GM18909 (cell line): Measurements from ENCODE around the gene SEC24D.

Experiments
- ATAC-seq: cut with Tn5 transposase; IDR thresholded peaks from one replicate; pipeline ENCODE4 v1.9.1; 2021; ENCODE audit warnings: mild to moderate bottlenecking; ENCODE audit not compliant: unreplicated experiment, poor library complexity

SEC24D gene

GRCh38 chr4:118776157-118776954, 59.6 kb downstream of the SEC24D start:
- no peak for ATAC-seq

DNA sequence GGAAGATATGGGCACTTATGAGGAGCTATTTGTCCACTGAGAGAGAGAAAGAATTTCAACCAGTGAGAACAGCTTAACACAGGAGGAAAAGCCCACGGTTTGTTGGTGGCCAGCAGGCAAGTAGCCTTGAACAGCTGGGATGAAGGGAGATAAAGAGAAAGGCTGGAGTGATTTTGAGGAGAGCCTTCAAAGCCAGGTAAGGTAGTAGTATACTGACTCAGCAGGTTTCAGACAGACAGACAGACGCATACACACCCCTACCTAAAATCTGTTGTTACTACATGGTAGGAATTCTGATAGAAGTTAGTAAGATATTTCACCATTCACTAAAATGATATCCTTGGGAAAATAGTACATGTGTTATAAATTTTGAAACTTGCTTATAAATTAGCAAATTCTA, 60.5 kb downstream of the SEC24D start:
- ATAC-seq = no peak

DNA sequence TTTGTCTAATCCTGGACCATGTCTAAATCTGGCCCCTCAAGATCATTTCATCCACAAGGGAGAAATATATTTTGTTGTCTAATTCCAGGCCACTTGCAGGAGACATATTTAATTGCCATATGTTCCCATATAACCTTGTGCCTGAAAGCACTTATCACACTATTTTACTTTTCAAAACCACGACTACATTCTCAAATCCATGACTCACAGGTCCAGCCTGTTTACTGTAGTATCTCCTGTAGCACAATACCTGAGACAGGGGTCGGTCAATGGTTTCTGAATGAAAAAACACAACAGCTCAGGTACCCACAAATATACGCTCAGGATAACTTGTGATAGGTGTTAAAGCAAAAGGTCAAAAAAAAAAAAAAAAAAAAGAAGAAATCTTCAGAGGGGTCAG, 60.9 kb downstream of the SEC24D start:
- ATAC-seq = no peak

DNA sequence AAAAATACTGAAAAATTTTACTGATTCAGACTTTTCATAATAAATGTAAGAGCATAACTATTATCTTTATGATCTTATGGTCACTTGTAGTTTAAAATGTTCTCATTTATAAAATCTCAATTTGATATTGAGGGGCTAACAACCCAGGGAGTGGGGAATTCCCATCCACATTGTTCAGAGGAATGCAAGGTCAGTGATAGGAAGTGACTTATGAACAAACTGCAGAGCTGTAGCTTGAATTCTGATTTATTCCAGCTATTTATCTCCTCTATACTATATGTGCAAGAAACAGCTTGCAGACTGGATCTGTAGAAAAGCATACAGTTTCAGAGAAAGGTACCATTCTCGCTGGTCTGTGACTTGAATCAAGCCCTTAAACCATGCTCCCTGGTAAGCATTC, 61.6 kb downstream of the SEC24D start:
- no peak for ATAC-seq

DNA sequence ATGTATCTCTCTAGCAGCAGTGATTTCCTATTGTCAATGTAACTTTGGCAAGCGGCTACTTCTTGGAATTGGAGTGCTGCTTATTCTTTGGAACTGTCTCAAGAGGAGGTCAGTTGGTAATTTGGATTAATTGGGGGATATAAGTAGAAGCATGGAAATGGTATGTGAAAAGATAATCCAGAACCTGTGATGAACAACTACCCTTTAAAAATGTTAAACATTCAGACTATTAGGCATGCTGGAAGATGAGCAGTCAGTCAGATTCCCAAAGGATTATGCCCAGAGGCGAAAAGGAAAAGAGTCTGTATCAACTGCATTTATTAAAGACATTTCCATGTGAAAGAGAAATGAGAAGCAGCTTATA, 62.5 kb downstream of the SEC24D start:
- no peak for ATAC-seq

- ATAC-seq = no peak
Measured at GRCh38 chr4:118772767-118773428, 63.0 kb downstream of the SEC24D start.

DNA sequence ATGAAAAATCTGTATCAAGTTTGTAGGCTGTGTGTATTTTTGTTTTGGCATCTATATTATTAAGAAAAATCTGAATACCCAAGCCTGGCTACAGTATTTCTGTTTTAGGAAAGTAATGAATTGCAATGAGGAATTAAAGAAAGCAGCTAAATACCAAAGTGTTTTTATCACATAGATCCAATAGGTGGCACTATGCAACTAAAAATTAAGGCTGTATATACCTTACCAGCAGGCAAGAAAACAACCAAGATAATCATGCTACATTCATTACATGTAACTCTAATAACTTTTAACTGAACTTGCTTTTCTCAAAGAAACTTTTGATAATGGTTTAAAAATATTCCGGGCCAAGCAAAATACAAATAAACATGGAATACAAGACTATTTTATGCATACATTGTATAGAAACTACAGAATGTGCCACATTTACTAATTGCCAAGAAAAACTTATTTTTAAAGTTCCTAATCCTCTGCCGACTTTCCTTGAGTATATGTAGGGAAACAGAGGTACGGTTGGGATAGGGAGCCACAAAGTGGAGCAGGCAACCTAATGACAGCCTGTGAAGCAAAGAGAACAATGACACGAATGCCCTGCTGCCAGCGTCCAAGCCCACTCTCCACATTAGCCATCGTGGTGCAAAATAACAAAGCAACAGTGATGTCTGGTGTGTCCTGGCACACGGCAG, 63.7 kb downstream of the SEC24D start:
- peak; percentile 79 for ATAC-seq

DNA sequence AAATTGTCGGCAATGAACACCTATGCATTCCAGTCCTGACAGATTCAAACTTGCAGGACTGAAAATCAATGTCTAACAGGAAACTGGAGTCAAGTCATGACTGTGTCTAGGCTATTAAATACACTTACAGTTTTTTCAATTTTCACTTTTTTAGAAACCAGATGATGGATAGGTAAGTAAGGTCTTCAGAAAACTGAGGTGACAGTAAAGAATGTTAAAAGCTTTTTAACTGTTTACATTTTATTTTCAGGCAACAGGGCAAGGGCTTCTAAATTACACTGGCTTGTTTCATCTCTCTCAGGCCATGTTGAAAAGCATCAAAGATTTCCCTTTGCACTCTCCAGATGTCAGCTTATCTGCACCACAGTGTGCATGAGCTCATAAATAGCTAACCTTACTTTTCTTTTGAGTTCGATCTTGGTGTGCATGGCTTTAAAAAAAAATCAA, 65.2 kb downstream of the SEC24D start:
- no peak for ATAC-seq

GRCh38 chr4:118769161-118769560, 66.8 kb downstream of the SEC24D start:
- no peak for ATAC-seq

GRCh38 chr4:118767109-118767508, 68.8 kb downstream of the SEC24D start:
- ATAC-seq = no peak

- no peak for ATAC-seq
Measured at GRCh38 chr4:118765399-118765798, 70.5 kb downstream of the SEC24D start.

DNA sequence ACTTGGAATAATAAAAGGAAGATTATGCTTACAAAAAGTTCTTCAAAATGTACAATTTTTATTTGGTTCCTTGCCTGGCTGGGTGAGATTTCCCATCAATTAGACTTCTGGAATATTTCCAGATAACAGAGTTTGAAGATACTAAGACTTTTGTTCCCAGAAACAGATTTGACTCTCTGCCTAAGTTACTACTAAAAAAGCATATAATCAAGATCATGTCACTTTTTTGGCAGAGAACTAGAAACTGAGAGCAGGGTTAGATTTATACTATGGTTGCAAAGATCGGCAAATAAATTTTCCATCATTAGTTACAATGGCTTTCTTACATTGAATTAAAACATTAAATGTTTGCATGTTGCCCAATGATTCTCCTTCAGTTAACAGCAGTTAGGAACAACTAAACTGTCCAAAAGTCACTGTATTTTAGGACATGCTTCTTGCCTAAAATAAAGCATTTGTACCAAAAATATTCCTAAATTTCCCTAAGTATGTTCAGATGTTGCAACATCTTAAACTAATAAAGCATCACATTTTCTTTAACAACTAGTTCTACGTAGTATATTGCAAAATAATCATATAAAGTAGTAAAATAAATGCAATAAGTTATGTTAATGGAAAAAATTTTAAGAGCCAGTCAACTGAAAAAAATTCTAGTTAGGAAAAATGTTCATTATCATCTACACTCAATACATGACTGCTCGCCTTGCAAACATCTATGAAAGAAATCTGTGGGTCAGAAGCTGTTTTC, 73.0 kb downstream of the SEC24D start:
- no peak for ATAC-seq

DNA sequence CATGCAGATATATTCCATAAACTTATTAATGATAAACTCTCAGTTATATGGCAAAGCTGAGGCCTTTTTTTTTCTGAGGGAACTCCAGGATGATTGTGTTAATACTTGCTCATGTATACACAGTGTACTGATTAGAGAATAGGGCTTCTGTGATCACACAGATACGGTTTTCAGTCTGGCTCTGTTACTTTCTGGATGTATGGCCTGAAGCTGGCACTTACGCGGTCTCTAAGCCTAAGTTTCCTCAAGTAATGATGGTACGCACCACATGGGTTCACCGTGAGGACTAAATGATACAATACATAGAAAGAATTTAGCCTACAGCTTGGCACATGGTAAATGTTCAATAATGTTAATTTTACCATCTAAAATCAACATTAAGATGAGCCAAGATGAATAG, 73.8 kb downstream of the SEC24D start:
- ATAC-seq = no peak

GRCh38 chr4:118761397-118762016, 74.4 kb downstream of the SEC24D start:
- ATAC-seq = no peak

- ATAC-seq = peak; percentile 98
Measured at GRCh38 chr4:118760493-118760892, 75.4 kb downstream of the SEC24D start.

- ATAC-seq = peak; percentile 46
Measured at GRCh38 chr4:118760092-118760491, 75.8 kb downstream of the SEC24D start.

DNA sequence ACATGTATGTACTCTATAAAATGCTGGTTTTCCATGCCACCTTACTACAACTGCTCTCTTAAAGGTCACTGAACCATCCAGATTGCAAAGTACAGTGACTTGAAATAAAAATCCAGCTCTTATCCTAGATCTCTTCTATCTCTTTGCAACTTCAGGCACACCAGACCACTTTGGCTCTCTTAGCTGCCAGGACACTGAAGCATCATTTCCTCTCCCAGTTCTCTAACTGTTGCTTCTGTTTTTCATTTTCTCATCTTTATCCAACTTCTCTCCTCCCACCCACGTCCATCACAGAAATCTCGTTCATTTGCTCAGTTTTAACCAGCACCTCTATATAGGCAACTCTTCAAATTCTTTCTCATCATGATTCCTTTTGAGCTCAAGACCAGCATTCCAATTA, 76.4 kb downstream of the SEC24D start:
- no peak for ATAC-seq

- ATAC-seq = no peak
Measured at GRCh38 chr4:118758293-118758692, 77.6 kb downstream of the SEC24D start.

- no peak for ATAC-seq
Measured at GRCh38 chr4:118757761-118758251, 78.1 kb downstream of the SEC24D start.

GRCh38 chr4:118756958-118757357, 79.0 kb downstream of the SEC24D start:
- ATAC-seq = no peak
